KMS-11 (cell line): Measurements from ENCODE around the gene USP48.

Experiments
- H2AFZ ChIP-seq: fragments of 200-600 bp; sonication (generic); 2 replicates; pipeline ENCODE4 v1.6.1; 2016; ENCODE audit warnings: antibody characterized with exemption, mixed run types, low read depth
- H3K27ac ChIP-seq: fragments of 200-600 bp; sonication (generic); 2 replicates; pipeline ENCODE4 v1.6.1; 2016; ENCODE audit warnings: mild to moderate bottlenecking, mixed run types
- H3K27me3 ChIP-seq: fragments of 200-600 bp; sonication (generic); 2 replicates; pipeline ENCODE4 v1.6.1; 2017; ENCODE audit warnings: mild to moderate bottlenecking, low read depth, mixed run types, moderate library complexity; ENCODE audit not compliant: insufficient read depth
- H3K36me3 ChIP-seq: fragments of 200-600 bp; sonication (generic); 2 replicates; pipeline ENCODE4 v1.6.1; 2017; ENCODE audit warnings: mild to moderate bottlenecking, mixed run types; ENCODE audit not compliant: insufficient read depth
- H3K4me1 ChIP-seq: fragments of 200-600 bp; sonication (generic); 2 replicates; pipeline ENCODE4 v1.6.1; 2016; ENCODE audit warnings: mild to moderate bottlenecking, low read depth, mixed run types; ENCODE audit not compliant: poor library complexity, severe bottlenecking
- H3K4me2 ChIP-seq: fragments of 200-600 bp; sonication (generic); 2 replicates; pipeline ENCODE4 v1.7.0; 2016; ENCODE audit warnings: mild to moderate bottlenecking, mixed run types
- H3K4me3 ChIP-seq: fragments of 200-600 bp; sonication (generic); IDR thresholded peaks from 2 replicates; pipeline ENCODE4 v1.6.1; 2017; ENCODE audit warnings: low read depth, low read length, mixed read lengths; ENCODE audit not compliant: insufficient read depth
- H3K79me2 ChIP-seq: fragments of 200-600 bp; sonication (generic); 2 replicates; pipeline ENCODE4 v1.6.1; 2016; ENCODE audit warnings: low read depth, mixed run types; ENCODE audit not compliant: insufficient read depth
- H3K9ac ChIP-seq: fragments of 200-600 bp; sonication (generic); 2 replicates; pipeline ENCODE4 v1.6.1; 2016; ENCODE audit warnings: mild to moderate bottlenecking, mixed run types
- H4K20me1 ChIP-seq: fragments of 200-600 bp; sonication (generic); 2 replicates; pipeline ENCODE4 v1.6.1; 2016; ENCODE audit warnings: mild to moderate bottlenecking, mixed run types; ENCODE audit not compliant: insufficient read depth
- CTCF ChIP-seq: fragments of 200-600 bp; sonication (generic); conservative IDR thresholded peaks from 2 replicates; pipeline ENCODE4 v1.6.1; 2017; ENCODE audit warnings: low read depth, mild to moderate bottlenecking, antibody characterized with exemption, low read length, moderate library complexity, mixed read lengths

USP48 gene

DNA sequence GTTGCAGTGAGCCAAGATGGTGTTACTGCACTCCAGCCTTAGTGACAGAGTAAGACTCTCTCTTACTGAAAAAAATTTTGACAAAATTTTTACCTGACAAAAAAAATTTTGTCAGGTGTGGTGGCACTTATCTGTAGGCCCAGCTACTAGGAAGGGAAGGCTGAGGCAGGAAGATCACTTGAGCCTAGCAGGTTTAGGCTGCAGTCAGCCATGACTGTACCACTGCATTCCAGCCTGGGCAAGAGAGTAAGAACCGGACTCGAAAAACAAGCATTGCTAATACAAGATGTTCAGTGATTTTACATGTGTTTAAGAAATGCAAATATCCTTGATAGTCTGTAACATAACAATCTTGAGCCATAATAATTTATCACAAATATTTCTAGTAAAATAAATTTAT is 46.9 kb downstream of the USP48 start:
- Histone ChIP-seq H3K27me3 (no peaks in the 10 kb centered on the region), H3K4me1 (peaks cover under 1% of the 10 kb centered on the region), H3K4me3 (no peak overlapping the region), H4K20me1 (no peaks in the 10 kb centered on the region), H2AFZ (no peak overlapping the region), H3K36me3 (0 out of 2 replicates have a peak, but pooled peaks cover 3% of the 10 kb centered on the region), H3K9ac (no peak overlapping the region), H3K4me2 (no peak overlapping the region), H3K79me2 (no peaks in the 10 kb centered on the region), H3K27ac (no peak overlapping the region)
- TF ChIP-seq CTCF = no peak

DNA sequence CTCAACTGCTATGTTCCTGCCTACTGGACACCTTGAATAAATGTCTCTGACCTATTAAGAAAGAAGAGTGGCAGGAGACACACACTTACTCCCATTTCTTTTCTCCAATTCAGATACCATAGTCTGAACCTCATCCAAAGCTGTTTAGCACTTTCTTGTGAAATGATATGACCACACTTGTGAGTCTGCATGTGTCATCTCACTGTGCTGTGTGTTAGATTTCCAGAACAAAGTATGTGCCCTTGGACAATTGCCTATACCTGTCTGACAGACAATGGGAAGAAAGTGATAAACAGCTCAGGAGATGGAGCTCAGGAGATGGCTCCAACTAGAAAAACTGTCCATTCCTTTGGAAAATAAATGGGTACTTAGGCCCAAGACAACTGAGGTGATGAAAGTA is 48.4 kb downstream of the USP48 start:
- no peak overlapping the region for H3K4me2 ChIP-seq
- 0 out of 2 replicates have a peak, but pooled peaks cover 3% of the 10 kb centered on the region for H3K36me3 ChIP-seq
- no peaks in the 10 kb centered on the region for H4K20me1 ChIP-seq
- H3K4me3 ChIP-seq = no peak overlapping the region
- no peaks in the 10 kb centered on the region for H3K27me3 ChIP-seq
- no peak overlapping the region for H3K9ac ChIP-seq
- H2AFZ ChIP-seq = no peak overlapping the region
- no peak for TF ChIP-seq CTCF
- no peaks in the 10 kb centered on the region for H3K79me2 ChIP-seq
- no peaks in the 10 kb centered on the region for H3K4me1 ChIP-seq
- H3K27ac ChIP-seq = no peak overlapping the region

GRCh38 chr1:21732664-21733063 is 50.3 kb downstream of the USP48 start:
- Histone ChIP-seq H3K27ac (no peak overlapping the region), H3K4me2 (no peak overlapping the region)
- no peak for TF ChIP-seq CTCF

GRCh38 chr1:21725748-21726392 is 57.1 kb downstream of the USP48 start:
- H3K4me2 ChIP-seq = no peak overlapping the region
- no peak overlapping the region for H2AFZ ChIP-seq
- no peaks in the 10 kb centered on the region for H3K79me2 ChIP-seq
- no peaks in the 10 kb centered on the region for H3K4me1 ChIP-seq
- H3K9ac ChIP-seq = no peak overlapping the region
- H3K4me3 ChIP-seq = no peak overlapping the region
- no peaks in the 10 kb centered on the region for H4K20me1 ChIP-seq
- no peaks in the 10 kb centered on the region for H3K36me3 ChIP-seq
- no peaks in the 10 kb centered on the region for H3K27me3 ChIP-seq
- no peak overlapping the region for H3K27ac ChIP-seq
- TF ChIP-seq CTCF = no peak

More at GRCh38 chr1:21732664-21733063, 50.3 kb downstream of the USP48 start:
- Histone ChIP-seq H3K9ac (no peak overlapping the region), H4K20me1 (no peaks in the 10 kb centered on the region), H3K36me3 (0 out of 2 replicates have a peak, but pooled peaks cover 3% of the 10 kb centered on the region), H3K27me3 (no peaks in the 10 kb centered on the region), H3K4me3 (no peak overlapping the region), H3K79me2 (no peaks in the 10 kb centered on the region), H3K4me1 (no peaks in the 10 kb centered on the region), H2AFZ (no peak overlapping the region)
